ENCODE results near the gene HDAC4. TPM values are rescaled to one million over a fixed set of nuclear protein-coding genes. Genes with fewer than 3 reads are reported as not detected.

Gene HDAC4
- total RNA-seq, 1 experiment from 2014 or later, result 32.0 TPM

GRCh38 chr2:239276851-239277250, 124.0 kb downstream of the HDAC4 start:
- Histone ChIP-seq H3K27me3 (ENCODE audit: insufficient read depth, low read length) (no peaks in the 10 kb centered on the region), H4K91ac (ENCODE audit: insufficient read length, low read depth, low read length) (no peak overlapping the region), H4K5ac (ENCODE audit: insufficient read length, low read depth, low read length) (no peak overlapping the region), H3K56ac (ENCODE audit: insufficient read length, low read depth, low read length) (no peak overlapping the region), H4K20me1 (ENCODE audit: control insufficient read depth, insufficient read depth, insufficient read length) (no peaks in the 10 kb centered on the region), H2AFZ (ENCODE audit: low read length) (no peak overlapping the region), H3K18ac (ENCODE audit: insufficient read length, low read depth, low read length) (no peak overlapping the region), H3K27ac (ENCODE audit: insufficient read length, low read depth, low read length) (no peak overlapping the region), H3K9me3 (ENCODE audit: control insufficient read depth, low read depth, low read length) (no peaks in the 10 kb centered on the region), H2BK5ac (ENCODE audit: insufficient read length, low read length) (no peak overlapping the region), H3T11ph (ENCODE audit: low read length) (no peak overlapping the region), H2BK120ac (ENCODE audit: low read depth, low read length, poor library complexity, severe bottlenecking) (no peak overlapping the region), H3K23ac (ENCODE audit: insufficient read length, low read depth, low read length) (no peak overlapping the region), H3K23me2 (ENCODE audit: insufficient read length, low read depth, low read length, poor library complexity, severe bottlenecking) (no peaks in the 10 kb centered on the region), H2BK15ac (ENCODE audit: low read depth, low read length) (no peak overlapping the region), H2BK12ac (ENCODE audit: insufficient read length, low read depth, low read length) (no peak overlapping the region), H3K4me1 (ENCODE audit: insufficient read depth, low read length) (no peaks in the 10 kb centered on the region), H4K8ac (replicated peaks; ENCODE audit: insufficient read length, low read depth, low read length) (no peak overlapping the region), H3K4ac (ENCODE audit: low read depth, low read length) (no peak overlapping the region), H3K79me1 (ENCODE audit: insufficient read depth, low read depth, low read length, poor library complexity, severe bottlenecking) (no peaks in the 10 kb centered on the region), H2AK5ac (ENCODE audit: insufficient read length, low read length) (no peak overlapping the region), H3K14ac (ENCODE audit: insufficient read depth, low read length) (no peak overlapping the region), H3K9ac (ENCODE audit: extremely low read depth, insufficient read length, low read length) (no peak overlapping the region), H2BK20ac (ENCODE audit: low read depth, low read length, poor library complexity, severe bottlenecking) (no peak overlapping the region), H3K4me2 (ENCODE audit: insufficient read depth, insufficient read length, low read length) (no peak overlapping the region), H3K79me2 (ENCODE audit: insufficient read depth, low read length) (peaks cover 4% of the 10 kb centered on the region; the same call in 1 of the 2 replicates)
- H3K9me3 Mint-ChIP-seq, result no peaks in the 10 kb centered on the region
- WGBS (ENCODE audit: extremely low coverage, insufficient read length, low lambda C conversion rate), result no CpG with 5 or more reads among the region's 9 CpGs
- no peaks in the 10 kb centered on the region for H3K36me3 Mint-ChIP-seq (ENCODE audit: insufficient read depth in 1 of 3, low read depth in 3 of 3)
- H3K27me3 Mint-ChIP-seq (ENCODE audit: low read depth), result no peaks in the 10 kb centered on the region
- peaks cover 25 to 29% of the 10 kb centered on the region in 2 experiments for H3K4me1 Mint-ChIP-seq
- H3K27ac Mint-ChIP-seq, result peak overlapping the region in 2 of 3 experiments; percentile 53 to 80; a peak in 3 of 7 replicates
- DNase-seq, result peak; percentile 22
- TF ChIP-seq CTCF (conservative IDR thresholded peaks at IDR 0.05), result peak; percentile 28; the same call in 1 of the 3 replicates
- no peak overlapping the region for H3K4me3 Mint-ChIP-seq
